HG02678 (cell line): ENCODE results near the gene ZNF425.
"Not testable (repeated sequence)": the region's sequence is repeated elsewhere in the genome, so short reads cannot be mapped to it uniquely, and the experiment has no call there.

Experiments used
- ATAC-seq: cut with Tn5 transposase; IDR thresholded peaks from one replicate; pipeline ENCODE4 v1.9.1; 2021; ENCODE audit warnings: mild to moderate bottlenecking, moderate library complexity; ENCODE audit not compliant: unreplicated experiment

The ZNF425 gene

GRCh38 chr7:149136118-149136517 is 10.0 kb upstream of the ZNF425 start:
- ATAC-seq: no peak

GRCh38 chr7:149133028-149133710 is 7.0 kb upstream of the ZNF425 start:
- no peak for ATAC-seq

GRCh38 chr7:149130572-149131198 is 4.6 kb upstream of the ZNF425 start:
- no peak for ATAC-seq

GRCh38 chr7:149126662-149127266 is 640 bp upstream of the ZNF425 start:
- ATAC-seq: peak; percentile 40

- no peak for ATAC-seq
Measured at GRCh38 chr7:149125189-149125862, 798 bp downstream of the ZNF425 start.

GRCh38 chr7:149109969-149110368 is 16.2 kb downstream of the ZNF425 start:
- no peak for ATAC-seq

GRCh38 chr7:149104749-149105148 is 21.4 kb downstream of the ZNF425 start:
- ATAC-seq: no peak

- no peak for ATAC-seq
Measured at GRCh38 chr7:149104214-149104613, 21.9 kb downstream of the ZNF425 start.

GRCh38 chr7:149103424-149103823 is 22.7 kb downstream of the ZNF425 start:
- ATAC-seq: no peak

GRCh38 chr7:149102666-149103065 is 23.5 kb downstream of the ZNF425 start:
- no peak for ATAC-seq

GRCh38 chr7:149100821-149101220 is 25.3 kb downstream of the ZNF425 start:
- ATAC-seq: no peak

GRCh38 chr7:149099058-149099457 is 27.1 kb downstream of the ZNF425 start:
- no peak for ATAC-seq

GRCh38 chr7:149097088-149097487 is 29.0 kb downstream of the ZNF425 start:
- no peak for ATAC-seq

- no peak for ATAC-seq
Measured at GRCh38 chr7:149093228-149093627, 32.9 kb downstream of the ZNF425 start.

- ATAC-seq: not testable (repeated sequence)
Measured at GRCh38 chr7:149092244-149092643, 33.9 kb downstream of the ZNF425 start.

GRCh38 chr7:149090397-149091195 is 35.5 kb downstream of the ZNF425 start, which contains the start of gene ZNF786:
TSS of gene ZNF786 (minus strand) at chr7:149090718. CDS start at chr7:149090640, 78 bp downstream.
- ATAC-seq: peak; percentile 77

GRCh38 chr7:149087376-149087775 is 38.7 kb downstream of the ZNF425 start:
- no peak for ATAC-seq

GRCh38 chr7:149085866-149086265 is 40.3 kb downstream of the ZNF425 start:
- ATAC-seq: no peak

GRCh38 chr7:149084407-149084806 is 41.7 kb downstream of the ZNF425 start:
- ATAC-seq: no peak

GRCh38 chr7:149081914-149082313 is 44.2 kb downstream of the ZNF425 start:
- no peak for ATAC-seq

GRCh38 chr7:149077594-149077993 is 48.5 kb downstream of the ZNF425 start:
- no peak for ATAC-seq
